A673 (cell line): ENCODE measurements around the gene LRBA.

Source experiments
- EZH2 ChIP-seq: fragments of 200-600 bp; sonication (generic); IDR thresholded peaks from 2 replicates; pipeline ENCODE4 v1.6.1; 2017; ENCODE audit warnings: borderline replicate concordance, low read depth, mild to moderate bottlenecking, mixed read lengths, antibody characterized with exemption, low read length; ENCODE audit not compliant: poor library complexity, severe bottlenecking
- TF ChIP-seq, protein P1 (sequence below): fragments of 300-800, 200-600 bp; sonication (generic); conservative IDR thresholded peaks from 2 replicates; pipeline ENCODE4 v1.5.1; 2017; ENCODE audit warnings: low read depth, mild to moderate bottlenecking, antibody characterized with exemption, low read length, moderate library complexity, mixed read lengths

DNA sequence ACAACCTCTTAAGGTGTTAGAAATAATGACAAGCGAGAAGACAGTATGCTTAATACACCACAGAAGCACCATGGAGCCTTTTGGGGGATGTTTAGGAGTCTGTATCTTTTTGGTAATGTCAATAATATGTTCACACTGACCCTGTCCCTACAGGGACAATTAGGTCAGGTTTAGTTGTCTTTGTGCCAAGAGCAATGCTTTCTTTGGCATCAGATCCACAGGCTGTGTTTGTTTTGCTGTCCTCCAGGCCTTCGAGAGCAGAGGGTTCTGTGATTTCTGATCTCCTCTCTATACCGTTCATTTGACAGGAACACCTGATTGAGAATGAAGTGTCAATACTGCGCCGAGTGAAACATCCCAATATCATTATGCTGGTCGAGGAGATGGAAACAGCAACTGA, 783.1 kb downstream of the LRBA start:
- TF ChIP-seq, protein P1, sequence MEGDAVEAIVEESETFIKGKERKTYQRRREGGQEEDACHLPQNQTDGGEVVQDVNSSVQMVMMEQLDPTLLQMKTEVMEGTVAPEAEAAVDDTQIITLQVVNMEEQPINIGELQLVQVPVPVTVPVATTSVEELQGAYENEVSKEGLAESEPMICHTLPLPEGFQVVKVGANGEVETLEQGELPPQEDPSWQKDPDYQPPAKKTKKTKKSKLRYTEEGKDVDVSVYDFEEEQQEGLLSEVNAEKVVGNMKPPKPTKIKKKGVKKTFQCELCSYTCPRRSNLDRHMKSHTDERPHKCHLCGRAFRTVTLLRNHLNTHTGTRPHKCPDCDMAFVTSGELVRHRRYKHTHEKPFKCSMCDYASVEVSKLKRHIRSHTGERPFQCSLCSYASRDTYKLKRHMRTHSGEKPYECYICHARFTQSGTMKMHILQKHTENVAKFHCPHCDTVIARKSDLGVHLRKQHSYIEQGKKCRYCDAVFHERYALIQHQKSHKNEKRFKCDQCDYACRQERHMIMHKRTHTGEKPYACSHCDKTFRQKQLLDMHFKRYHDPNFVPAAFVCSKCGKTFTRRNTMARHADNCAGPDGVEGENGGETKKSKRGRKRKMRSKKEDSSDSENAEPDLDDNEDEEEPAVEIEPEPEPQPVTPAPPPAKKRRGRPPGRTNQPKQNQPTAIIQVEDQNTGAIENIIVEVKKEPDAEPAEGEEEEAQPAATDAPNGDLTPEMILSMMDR, result no peak
- no peak for TF ChIP-seq EZH2
